Urothelium cell line (cell line): ENCODE results near the gene ACTL7B.
"Not testable (repeated sequence)": the region's sequence is repeated elsewhere in the genome, so short reads cannot be mapped to it uniquely, and the experiment has no call there.

ENCODE experiments used
- DNase-seq: peaks from one replicate; pipeline ENCODE4 v3.0.0; 2011; ENCODE audit warnings: low spot score, mixed read lengths
- FAIRE-seq: peaks from 2 replicates; lab custom pipeline; 2011; peaks lifted over from hg19 to GRCh38; lab: Jason Lieb, UNC

The ACTL7B gene

GRCh38 chr9:108874058-108874788 lies 18.4 kb upstream of the ACTL7B start:
- FAIRE-seq = no peak
- DNase-seq = no peak

GRCh38 chr9:108869092-108869725 lies 13.4 kb upstream of the ACTL7B start:
- DNase-seq = peak; percentile 73
- no peak for FAIRE-seq

DNA sequence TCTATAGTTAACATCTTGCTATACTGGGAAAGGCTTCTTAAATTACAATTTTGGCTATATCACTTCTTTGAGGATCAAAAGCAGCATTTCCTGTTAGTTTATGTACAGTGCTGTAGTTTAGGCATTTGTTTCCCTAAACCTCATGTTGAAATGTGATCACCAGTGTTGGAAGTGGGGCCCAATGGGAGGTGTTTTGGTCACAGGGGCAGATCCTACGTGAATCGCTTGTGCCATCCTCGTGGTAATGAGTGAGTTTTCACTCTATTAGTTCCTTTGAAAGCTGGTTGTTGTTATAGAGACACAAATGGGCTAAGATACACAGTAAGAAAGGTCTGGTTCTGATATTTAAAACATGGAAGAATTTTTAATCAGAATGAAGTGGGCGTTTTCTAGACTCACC lies 12.0 kb upstream of the ACTL7B start:
- no peak for FAIRE-seq
- no peak for DNase-seq

DNA sequence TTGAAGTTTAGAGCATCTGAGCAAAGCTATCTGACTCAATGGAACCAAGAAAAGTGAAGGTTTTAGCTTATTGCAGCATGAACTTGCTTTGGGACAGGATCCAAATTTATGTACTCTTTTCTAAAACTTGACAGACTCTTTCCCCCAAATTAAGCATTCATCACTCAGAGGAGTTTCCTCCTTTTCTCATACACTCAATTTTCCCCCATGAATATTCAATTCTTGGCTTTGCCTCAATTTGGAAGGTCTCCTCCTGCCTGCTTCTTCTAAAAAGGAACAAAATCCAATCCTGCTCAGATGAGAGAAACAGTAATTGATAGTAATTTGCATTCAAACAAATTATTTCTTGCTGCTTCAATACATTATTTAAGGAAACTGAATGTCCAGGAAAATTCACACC lies 11.3 kb upstream of the ACTL7B start:
- DNase-seq (no peak), FAIRE-seq (no peak)

GRCh38 chr9:108866001-108866420 lies 10.2 kb upstream of the ACTL7B start:
- no peak for FAIRE-seq
- no peak for DNase-seq

- DNase-seq (no peak), FAIRE-seq (no peak)
Measured at GRCh38 chr9:108865037-108865436, 9.3 kb upstream of the ACTL7B start.

- DNase-seq (no peak), FAIRE-seq (no peak)
Measured at GRCh38 chr9:108864446-108864845, 8.7 kb upstream of the ACTL7B start.

GRCh38 chr9:108863891-108864290 lies 8.1 kb upstream of the ACTL7B start:
- DNase-seq (no peak), FAIRE-seq (no peak)

DNA sequence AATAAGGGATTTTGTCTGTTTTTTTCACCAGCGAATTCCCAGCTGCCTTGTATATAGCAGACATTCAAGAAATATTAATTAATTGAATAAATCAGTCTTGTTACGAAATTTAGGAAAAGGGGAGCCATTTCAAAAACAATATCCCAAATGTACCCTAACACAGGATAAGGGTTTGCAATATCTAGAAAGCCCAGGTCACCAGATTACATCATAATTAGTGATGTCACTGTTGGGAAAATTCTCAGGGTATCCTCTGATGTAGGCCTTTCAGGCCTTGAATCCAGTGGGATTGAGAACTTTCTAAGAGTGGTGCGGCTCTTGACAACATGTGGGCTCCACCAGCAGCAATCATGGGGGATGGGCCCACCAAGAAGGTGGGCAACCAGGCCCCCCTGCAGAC lies 6.2 kb upstream of the ACTL7B start, which contains the start of gene ACTL7A:
Gene ACTL7A, plus strand, starts transcription at position 270 of the 400 bp plus-strand sequence. Its CDS starts 57 bp downstream, at position 327.
- DNase-seq (no peak), FAIRE-seq (no peak)

- DNase-seq = no peak
- no peak for FAIRE-seq
Measured at GRCh38 chr9:108861464-108861863, 5.7 kb upstream of the ACTL7B start.

- DNase-seq (no peak), FAIRE-seq (no peak)
Measured at GRCh38 chr9:108860764-108861163, 5.0 kb upstream of the ACTL7B start.

DNA sequence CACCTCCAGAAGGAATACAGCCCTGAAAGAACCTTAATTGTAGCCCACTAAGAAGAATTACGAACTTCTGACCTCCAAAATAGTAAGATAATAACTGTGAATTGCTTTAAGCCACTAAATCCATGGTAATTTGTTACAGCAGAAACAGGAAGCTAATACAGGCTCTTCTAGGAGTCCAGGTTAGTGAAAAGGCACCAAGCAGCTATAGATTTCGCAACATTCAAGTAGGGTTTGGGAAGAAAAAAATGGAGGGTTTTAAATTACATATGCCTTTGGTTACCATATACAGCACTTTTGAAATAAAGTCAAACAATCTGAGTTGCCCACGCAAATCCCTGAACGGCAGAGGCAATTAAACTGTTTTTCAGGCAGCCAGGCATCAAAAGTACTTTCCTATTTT lies 4.6 kb upstream of the ACTL7B start:
- FAIRE-seq (no peak), DNase-seq (no peak)

GRCh38 chr9:108859459-108860114 lies 3.8 kb upstream of the ACTL7B start:
- FAIRE-seq = no peak
- DNase-seq = no peak

- DNase-seq (no peak), FAIRE-seq (no peak)
Measured at GRCh38 chr9:108857572-108857971, 1.8 kb upstream of the ACTL7B start.

GRCh38 chr9:108855529-108855886 lies 278 bp downstream of the ACTL7B start:
- no peak for FAIRE-seq
- DNase-seq = no peak

DNA sequence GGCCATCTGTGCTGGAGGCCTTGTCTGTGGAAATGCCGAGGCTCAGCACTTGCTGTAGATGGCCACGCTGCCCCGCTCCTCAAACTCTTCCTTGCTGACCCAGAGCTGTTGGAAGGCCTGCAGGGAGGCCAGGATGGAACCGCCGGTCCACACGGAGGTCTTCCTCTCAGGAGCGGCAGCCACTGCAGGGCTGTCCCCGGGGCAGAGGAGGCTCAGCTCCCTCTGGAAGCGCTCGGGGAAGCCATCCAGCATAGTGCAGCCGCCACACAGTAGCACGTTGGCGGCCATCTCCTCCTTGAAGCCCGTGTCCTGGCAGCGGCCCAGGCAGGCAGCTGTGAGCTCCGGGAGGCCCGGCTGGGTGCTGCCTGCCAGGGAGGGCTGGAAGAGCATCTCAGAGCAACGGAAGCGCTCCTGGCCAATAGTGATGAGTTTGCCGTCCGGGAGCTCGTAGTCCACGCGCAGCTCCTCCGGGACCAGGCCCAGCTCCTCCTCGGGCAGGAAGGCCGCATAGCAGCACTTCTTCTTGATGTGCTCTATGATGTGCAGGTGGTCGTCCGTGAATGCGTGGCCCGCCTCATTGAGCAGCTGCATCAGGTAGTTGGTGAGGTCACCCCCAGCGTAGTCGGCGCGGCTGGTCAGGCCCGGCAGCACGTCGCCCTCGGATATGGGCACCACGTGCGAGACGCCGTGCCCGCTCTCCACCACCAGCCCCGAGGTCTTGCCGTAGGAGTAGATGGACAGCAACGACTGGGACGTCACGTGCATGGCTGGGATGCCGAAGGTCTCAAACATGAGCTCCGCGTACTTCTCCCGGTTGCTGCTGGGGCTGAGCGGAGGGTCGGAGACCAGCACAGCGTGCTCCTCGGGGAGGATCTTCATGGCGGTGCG lies 901 bp downstream of the ACTL7B start:
- DNase-seq = no peak
- no peak for FAIRE-seq

- FAIRE-seq (no peak), DNase-seq (no peak)
Measured at GRCh38 chr9:108854094-108854493, 1.7 kb downstream of the ACTL7B start.

DNA sequence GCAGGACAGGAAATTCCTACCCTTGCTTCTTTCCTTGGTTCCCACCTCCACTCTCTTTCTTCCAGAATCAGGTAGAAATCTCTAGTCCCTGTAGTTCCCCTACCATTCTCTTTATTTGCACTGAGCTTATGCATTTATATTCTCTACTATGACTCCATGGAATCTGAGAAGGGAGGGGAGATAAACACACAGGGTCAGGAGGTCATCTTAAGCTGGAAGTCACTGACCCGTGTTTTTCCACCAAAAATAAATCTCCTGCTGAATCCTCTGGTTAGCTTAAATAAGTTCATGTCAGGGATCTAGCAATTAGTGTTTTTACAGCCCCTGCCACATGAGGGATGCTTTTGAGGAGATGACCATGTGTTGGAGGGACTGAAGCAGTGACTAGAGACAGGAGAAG lies 3.7 kb downstream of the ACTL7B start:
- FAIRE-seq (no peak), DNase-seq (no peak)

DNA sequence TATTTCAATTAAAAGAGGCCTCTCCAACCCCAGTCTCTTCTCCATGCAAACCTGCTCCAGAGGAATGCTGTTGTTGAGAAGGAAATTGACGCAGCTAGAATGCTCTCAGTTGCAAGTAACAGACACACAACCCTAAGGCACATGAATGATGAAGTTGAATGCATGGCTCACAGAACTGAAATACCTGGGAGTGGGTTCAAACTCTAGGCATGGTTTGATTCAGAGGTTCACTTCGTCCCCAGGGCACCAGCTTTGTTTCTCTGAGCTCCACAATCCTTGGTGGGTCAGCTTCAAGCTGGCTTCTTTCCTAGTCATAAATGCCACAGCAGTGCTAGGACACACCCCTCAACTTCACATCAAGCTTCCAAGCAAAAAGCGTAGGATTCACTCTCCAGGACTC lies 4.6 kb downstream of the ACTL7B start:
- DNase-seq (no peak), FAIRE-seq (no peak)

GRCh38 chr9:108850293-108850897 lies 5.4 kb downstream of the ACTL7B start:
- FAIRE-seq = no peak
- DNase-seq = no peak

- not testable (repeated sequence) for DNase-seq, FAIRE-seq
Measured at GRCh38 chr9:108848296-108848695, 7.5 kb downstream of the ACTL7B start.
